HepG2 (cell line): ENCODE results near the gene SRP9. TPM values are rescaled to one million over a fixed set of nuclear protein-coding genes. Genes with fewer than 3 reads are reported as not detected.

Experiments
- ARID4A ChIP-seq: sonication (generic); formaldehyde crosslinking; IDR thresholded peaks from 2 replicates; pipeline ENCODE4 v1.5.0; 2020; ENCODE audit warnings: mild to moderate bottlenecking, missing genetic modification reagents, borderline replicate concordance
- CBX5 ChIP-seq: sonication (generic); formaldehyde crosslinking; IDR thresholded peaks from 2 replicates; pipeline ENCODE4 v1.4.0; 2020; ENCODE audit warnings: missing genetic modification reagents, borderline replicate concordance
- KLF15 ChIP-seq: sonication (generic); formaldehyde crosslinking; IDR thresholded peaks from 2 replicates; pipeline ENCODE4 v1.8.1; 2023; ENCODE audit warnings: borderline replicate concordance, mild to moderate bottlenecking, inconsistent platforms, missing genetic modification reagents, mixed read lengths
- MTA1 ChIP-seq: sonication (generic); formaldehyde crosslinking; IDR thresholded peaks from 2 replicates; pipeline ENCODE4 v1.4.0; 2020; ENCODE audit warnings: missing genetic modification reagents, mild to moderate bottlenecking, borderline replicate concordance
- MYNN ChIP-seq: sonication (generic); formaldehyde crosslinking; IDR thresholded peaks from 2 replicates; pipeline ENCODE4 v1.4.0; 2020; ENCODE audit warnings: mild to moderate bottlenecking, low read depth, missing genetic modification reagents
- SP2 ChIP-seq: sonication (generic); formaldehyde crosslinking; IDR thresholded peaks from 2 replicates; pipeline ENCODE4 v1.5.1; 2020; ENCODE audit warnings: mild to moderate bottlenecking, missing genetic modification reagents
- SRSF9 ChIP-seq: fragments of 200-400 bp; formaldehyde crosslinking; IDR thresholded peaks from 2 replicates; pipeline ENCODE4 v1.6.1; 2018; ENCODE audit warnings: borderline replicate concordance, mild to moderate bottlenecking, low read depth, low read length; ENCODE audit not compliant: insufficient read depth, poor library complexity, severe bottlenecking
- YEATS2 ChIP-seq: sonication (generic); formaldehyde crosslinking; IDR thresholded peaks from 2 replicates; pipeline ENCODE4 v1.4.0; 2020; ENCODE audit warnings: missing genetic modification reagents, borderline replicate concordance
- ZBTB34 ChIP-seq: sonication (generic); formaldehyde crosslinking; IDR thresholded peaks from 2 replicates; pipeline ENCODE4 v1.8.0; 2022; ENCODE audit warnings: mild to moderate bottlenecking, missing genetic modification reagents
- ZBTB8A ChIP-seq: sonication (generic); formaldehyde crosslinking; IDR thresholded peaks from 2 replicates; pipeline ENCODE4 v1.4.0; 2020; ENCODE audit warnings: mild to moderate bottlenecking, low read depth, missing genetic modification reagents, borderline replicate concordance
- ZFP36 ChIP-seq: fragments of 150-350 bp; IDR thresholded peaks from 2 replicates; pipeline ENCODE4 v1.6.1; 2018; ENCODE audit warnings: borderline replicate concordance, low read length, low read depth; ENCODE audit not compliant: partially characterized antibody
- ZGPAT ChIP-seq: IDR thresholded peaks from 2 replicates; pipeline ENCODE4 v1.6.1; 2016; ENCODE audit warnings: mild to moderate bottlenecking
- ZNF224 ChIP-seq: sonication (generic); formaldehyde crosslinking; IDR thresholded peaks from 2 replicates; pipeline ENCODE4 v1.5.0; 2020; ENCODE audit warnings: mild to moderate bottlenecking, missing genetic modification reagents
- ZNF317 ChIP-seq: sonication (generic); formaldehyde crosslinking; IDR thresholded peaks from 2 replicates; pipeline ENCODE4 v1.5.0; 2020; ENCODE audit warnings: mild to moderate bottlenecking, missing genetic modification reagents
- ZNF878 ChIP-seq: sonication (generic); formaldehyde crosslinking; IDR thresholded peaks from 2 replicates; pipeline ENCODE4 v1.8.1; 2023; ENCODE audit warnings: mild to moderate bottlenecking, missing genetic modification reagents, moderate library complexity
- polyA plus RNA-seq, 8 experiments: library from polyadenylated mRNA; depleted of rRNA in 3 of 8; stranded (reverse) in 7 of 8; unstranded in 1 of 8; fragments of >200 nt; fragmentation: Illumina TruSeq in 4 of 8; extraction: Trizol in 4 of 8; gene quantifications; 2 replicates each; pipeline versions ENCODE4 v1.2.1 to v1.2.3, GENCODE V29; 2011 to 2016; ENCODE audit warnings: low read depth in 4 of 8, missing spikeins in 1 of 8, mixed read lengths in 1 of 8; ENCODE audit not compliant: insufficient read depth in 1 of 8
- total RNA-seq, 5 experiments: library from RNA; depleted of rRNA; stranded (reverse); fragments of >200 nt; fragmentation: Illumina TruSeq; extraction: Trizol; gene quantifications; 2 replicates each; pipeline ENCODE4 v1.2.3, GENCODE V29; 2016; ENCODE audit warnings: low read depth in 1 of 5
- TF ChIP-seq, protein P1 (sequence below): sonication (generic); formaldehyde crosslinking; IDR thresholded peaks from 2 replicates; pipeline ENCODE4 v1.8.1; 2023; ENCODE audit warnings: mild to moderate bottlenecking, missing genetic modification reagents
- TF ChIP-seq, protein P2 (sequence below): sonication (generic); formaldehyde crosslinking; IDR thresholded peaks from 2 replicates; pipeline ENCODE4 v1.4.0; 2020; ENCODE audit warnings: mild to moderate bottlenecking, missing genetic modification reagents

SRP9 gene
- total and polyA plus RNA-seq, 2 of the 13 experiments (the other 11 are each of a cell fraction or from before 2014, with no cell fraction given): 251 to 307 TPM

DNA sequence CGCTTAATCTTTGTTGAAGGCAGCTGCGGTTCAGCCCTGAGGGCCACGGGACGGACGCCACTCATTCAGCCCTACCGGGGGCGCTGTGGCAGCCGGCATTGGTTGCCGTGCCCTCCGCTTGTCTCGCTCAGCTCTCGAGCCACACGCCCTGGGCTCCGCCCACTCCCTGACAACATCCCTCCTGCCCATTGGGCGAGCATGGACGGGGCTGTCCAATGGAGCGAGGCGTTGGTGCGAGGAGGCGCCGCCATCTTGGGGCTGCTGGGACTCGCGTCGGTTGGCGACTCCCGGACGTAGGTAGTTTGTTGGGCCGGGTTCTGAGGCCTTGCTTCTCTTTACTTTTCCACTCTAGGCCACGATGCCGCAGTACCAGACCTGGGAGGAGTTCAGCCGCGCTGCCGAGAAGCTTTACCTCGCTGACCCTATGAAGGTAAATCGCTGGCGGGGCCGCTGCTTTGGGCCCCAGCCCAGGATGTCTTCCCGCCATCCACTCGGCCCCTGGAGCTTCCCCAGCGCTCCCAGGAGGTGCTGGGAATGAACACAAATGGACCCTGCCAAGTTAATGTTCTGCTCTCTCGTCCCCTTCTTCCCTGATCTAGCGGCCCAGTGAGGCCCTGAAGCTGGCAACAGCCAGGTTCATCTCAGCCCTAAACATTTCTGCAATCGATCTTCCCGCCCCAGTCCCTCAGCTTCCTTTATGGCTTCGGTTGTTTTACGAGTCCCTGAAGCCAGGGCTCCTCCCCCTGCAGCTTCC, at the start of gene SRP9 (continued):
- TF ChIP-seq SP2 (0 out of 2 replicates have a peak, but pooled peaks have one; percentile 29), ZGPAT (peak; percentile 87), SRSF9 (no peak), CBX5 (peak; percentile 60; the same call in 1 of the 2 replicates), YEATS2 (peak; percentile 89; the same call in 1 of the 2 replicates), ZNF317 (CRISPR knock-in tag) (0 out of 2 replicates have a peak, but pooled peaks have one; percentile 50), ZNF878 (CRISPR knock-in tag) (peak; percentile 73), ZFP36 (no peak), ZBTB34 (CRISPR knock-in tag) (no peak), ZNF224 (no peak; the same call in 1 of the 2 replicates), MYNN (CRISPR knock-in tag) (0 out of 2 replicates have a peak, but pooled peaks have one; percentile 21), MTA1 (CRISPR knock-in tag) (peak; percentile 88; the same call in 1 of the 2 replicates), KLF15 (no peak), ZBTB8A (CRISPR knock-in tag) (0 out of 2 replicates have a peak, but pooled peaks have one; percentile 61), ARID4A (CRISPR knock-in tag) (peak; percentile 92)
- TF ChIP-seq, protein P1, sequence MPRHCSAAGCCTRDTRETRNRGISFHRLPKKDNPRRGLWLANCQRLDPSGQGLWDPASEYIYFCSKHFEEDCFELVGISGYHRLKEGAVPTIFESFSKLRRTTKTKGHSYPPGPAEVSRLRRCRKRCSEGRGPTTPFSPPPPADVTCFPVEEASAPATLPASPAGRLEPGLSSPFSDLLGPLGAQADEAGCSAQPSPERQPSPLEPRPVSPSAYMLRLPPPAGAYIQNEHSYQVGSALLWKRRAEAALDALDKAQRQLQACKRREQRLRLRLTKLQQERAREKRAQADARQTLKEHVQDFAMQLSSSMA (CRISPR knock-in tag): 0 out of 2 replicates have a peak, but pooled peaks have one; percentile 20
- TF ChIP-seq, protein P2, sequence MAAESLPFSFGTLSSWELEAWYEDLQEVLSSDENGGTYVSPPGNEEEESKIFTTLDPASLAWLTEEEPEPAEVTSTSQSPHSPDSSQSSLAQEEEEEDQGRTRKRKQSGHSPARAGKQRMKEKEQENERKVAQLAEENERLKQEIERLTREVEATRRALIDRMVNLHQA (CRISPR knock-in tag): no peak
